HG02943 (cell line): ENCODE results near the gene GRPEL1.
A peak's percentile ranks its signal among the peaks of the same experiment; 100 is the strongest.

Experiments used
- ATAC-seq: cut with Tn5 transposase; IDR thresholded peaks from one replicate; pipeline ENCODE4 v1.9.1; 2021; ENCODE audit warnings: mild to moderate bottlenecking, low read depth, moderate library complexity; ENCODE audit not compliant: unreplicated experiment

The GRPEL1 gene

GRCh38 chr4:7067452-7068278, at the start of gene GRPEL1:
Gene GRPEL1, minus strand, starts transcription at chr4:7068064. Its CDS starts 32 bp downstream, at chr4:7068032.
- ATAC-seq: peak; percentile 92

GRCh38 chr4:7116705-7117104, 48.8 kb upstream of the GRPEL1 start:
- ATAC-seq: no peak

- no peak for ATAC-seq
Observed at GRCh38 chr4:7115557-7116340, 47.9 kb upstream of the GRPEL1 start.

GRCh38 chr4:7112656-7113055, 44.8 kb upstream of the GRPEL1 start:
- no peak for ATAC-seq

- no peak for ATAC-seq
Observed at GRCh38 chr4:7111441-7111840, 43.6 kb upstream of the GRPEL1 start.

GRCh38 chr4:7110546-7110945, 42.7 kb upstream of the GRPEL1 start:
- no peak for ATAC-seq

GRCh38 chr4:7109169-7109568, 41.3 kb upstream of the GRPEL1 start:
- no peak for ATAC-seq

GRCh38 chr4:7108660-7109059, 40.8 kb upstream of the GRPEL1 start:
- ATAC-seq: no peak

GRCh38 chr4:7108046-7108625, 40.3 kb upstream of the GRPEL1 start:
- no peak for ATAC-seq

- no peak for ATAC-seq
Observed at GRCh38 chr4:7107166-7107905, 39.5 kb upstream of the GRPEL1 start.

- no peak for ATAC-seq
Observed at GRCh38 chr4:7105276-7105675, 37.4 kb upstream of the GRPEL1 start.

- ATAC-seq: no peak
Observed at GRCh38 chr4:7104366-7105031, 36.6 kb upstream of the GRPEL1 start.

GRCh38 chr4:7103607-7104365, 35.9 kb upstream of the GRPEL1 start:
- no peak for ATAC-seq

- ATAC-seq: peak; percentile 85
Observed at GRCh38 chr4:7103031-7103606, 35.3 kb upstream of the GRPEL1 start.

GRCh38 chr4:7102516-7102909, 34.6 kb upstream of the GRPEL1 start:
- peak; percentile 2 for ATAC-seq

GRCh38 chr4:7101692-7102515, 34.0 kb upstream of the GRPEL1 start:
- peak; percentile 65 for ATAC-seq

- no peak for ATAC-seq
Observed at GRCh38 chr4:7096236-7096635, 28.4 kb upstream of the GRPEL1 start.

- no peak for ATAC-seq
Observed at GRCh38 chr4:7095611-7096155, 27.8 kb upstream of the GRPEL1 start.
